HepG2 (cell line): ENCODE results near the gene ATP2A3. TPM values are rescaled to one million over a fixed set of nuclear protein-coding genes. Genes with fewer than 3 reads are reported as not detected.

Source experiments
- ATAC-seq: fragments of 200-7000 bp; cut with Tn5 transposase; 3 replicates; pipeline ENCODE4 v1.9.1; 2020; ENCODE audit warnings: mild to moderate bottlenecking, moderate library complexity
- BruUV-seq: library from RNA; stranded (reverse); fragments of 400-500 nt; replicated peaks from 2 replicates; lab custom pipeline; 2021; lab: Mats Ljungman, UMichigan
- CTCF ChIA-PET: fragments of 300-600 bp; formaldehyde crosslinking; extraction: SDS; loops from one replicate; lab custom pipeline; 2021; ENCODE audit warnings: low total read pairs, inconsistent platforms, low intra/inter-chr PET ratio; lab: Yijun Ruan, JAX
- POLR2A ChIA-PET: fragments of 350-600 bp; sonication (Branson Sonifier 250); formaldehyde crosslinking; loops from one replicate; lab custom pipeline; 2020; ENCODE audit warnings: antibody characterized with exemption, inconsistent platforms; lab: Yijun Ruan, JAX
- DNase-seq: peaks from one replicate; pipeline ENCODE4 v3.0.0-alpha.2; 2015; ENCODE audit warnings: low spot score
- FAIRE-seq: peaks from 3 replicates; lab custom pipeline; 2011; peaks lifted over from hg19 to GRCh38; lab: Jason Lieb, UNC
- H2AFZ ChIP-seq: one replicate; pipeline ENCODE4 v1.6.1; 2011; ENCODE audit warnings: low read length, inconsistent platforms
- H3K27ac ChIP-seq: fragments of 300-600 bp; 3 replicates; pipeline ENCODE4 v1.8.0; 2011; ENCODE audit warnings: mixed run types, mild to moderate bottlenecking, mixed read lengths, low read length, inconsistent platforms; ENCODE audit not compliant: insufficient read depth; ENCODE audit errors: extremely low read length
- H3K27me3 ChIP-seq, 2 experiments: fragments of 200-600 bp in 1 of 2; 2 replicates in 1 of 2; 3 replicates in 1 of 2; pipeline versions ENCODE4 v1.6.0 to v1.8.0; 2011; ENCODE audit warnings: low read length in 2 of 2, mild to moderate bottlenecking in 2 of 2, moderate library complexity in 2 of 2, inconsistent platforms in 1 of 2; ENCODE audit not compliant: insufficient read depth in 2 of 2, control insufficient read depth in 1 of 2
- H3K36me3 ChIP-seq, 2 experiments: fragments of 200-600 bp in 1 of 2; replicated peaks in 1 of 2; 2 replicates in 1 of 2; 3 replicates in 1 of 2; pipeline versions ENCODE4 v1.5.1 to v1.8.0; 2011; ENCODE audit warnings: low read length in 2 of 2, inconsistent platforms in 1 of 2; ENCODE audit not compliant: insufficient read depth in 2 of 2, control insufficient read depth in 1 of 2
- H3K4me1 ChIP-seq: 2 replicates; pipeline ENCODE4 v1.5.1; 2012; ENCODE audit warnings: low read length, inconsistent platforms; ENCODE audit not compliant: insufficient read depth
- H3K4me2 ChIP-seq: 2 replicates; pipeline ENCODE4 v1.6.0; 2011; ENCODE audit warnings: low read depth, low read length, inconsistent platforms
- H3K4me3 ChIP-seq, 3 experiments: fragments of 200-600 bp in 1 of 3; sonication (generic), shearing (Covaris generic) in 1 of 3; replicated peaks in 1 of 3; 2 replicates each; pipeline ENCODE4 v1.5.1; 2011 to 2016; ENCODE audit warnings: low read length in 3 of 3, inconsistent platforms in 2 of 3, low read depth in 2 of 3, mild to moderate bottlenecking in 2 of 3, control low read depth in 1 of 3, mixed read lengths in 1 of 3; ENCODE audit not compliant: insufficient read depth in 1 of 3
- H3K79me2 ChIP-seq: one replicate; pipeline ENCODE4 v1.6.1; 2011; ENCODE audit warnings: low read length, inconsistent platforms; ENCODE audit not compliant: insufficient read depth
- H3K9ac ChIP-seq: 2 replicates; pipeline ENCODE4 v1.6.0; 2011; ENCODE audit warnings: mild to moderate bottlenecking, low read depth, low read length, inconsistent platforms; ENCODE audit not compliant: insufficient read depth
- H3K9me3 ChIP-seq: 2 replicates; pipeline ENCODE4 v1.5.1; 2012; ENCODE audit warnings: mild to moderate bottlenecking, low read length
- H4K20me1 ChIP-seq: 2 replicates; pipeline ENCODE4 v1.6.0; 2011; ENCODE audit warnings: inconsistent platforms, mild to moderate bottlenecking, low read length, moderate library complexity; ENCODE audit not compliant: insufficient read depth
- CAMTA2 ChIP-seq: sonication (generic); formaldehyde crosslinking; IDR thresholded peaks from 2 replicates; pipeline ENCODE4 v1.4.0; 2020; ENCODE audit warnings: mild to moderate bottlenecking, missing genetic modification reagents, borderline replicate concordance
- FIP1L1 ChIP-seq: fragments of 200-400 bp; formaldehyde crosslinking; IDR thresholded peaks from 2 replicates; pipeline ENCODE4 v1.6.1; 2018; ENCODE audit warnings: low read depth, mild to moderate bottlenecking, low read length, moderate library complexity, borderline replicate concordance; ENCODE audit not compliant: insufficient read depth
- MTF1 ChIP-seq: sonication (generic); formaldehyde crosslinking; IDR thresholded peaks from 2 replicates; pipeline ENCODE4 v1.5.0; 2020; ENCODE audit warnings: missing genetic modification reagents
- SETDB1 ChIP-seq: sonication (generic); formaldehyde crosslinking; IDR thresholded peaks from 2 replicates; pipeline ENCODE4 v1.5.1; 2020; ENCODE audit warnings: missing genetic modification reagents, mild to moderate bottlenecking, borderline replicate concordance
- SRSF1 ChIP-seq: fragments of 200-400 bp; formaldehyde crosslinking; optimal IDR thresholded peaks from 2 replicates; pipeline ENCODE3; 2017; ENCODE audit warnings: mild to moderate bottlenecking, low read depth, low read length, moderate library complexity
- ZNF138 ChIP-seq: sonication (generic); formaldehyde crosslinking; IDR thresholded peaks from 2 replicates; pipeline ENCODE4 v1.5.0; 2020; ENCODE audit warnings: mild to moderate bottlenecking, low read depth, missing genetic modification reagents
- ZSCAN9 ChIP-seq: IDR thresholded peaks from 2 replicates; pipeline ENCODE4 v1.6.1; 2016; ENCODE audit warnings: borderline replicate concordance
- WGBS: methylation state at CpG from one replicate; pipeline ENCODE4 v1.1.6; 2017; ENCODE audit warnings: low lambda C conversion rate; 5-methylcytosine and 5-hydroxymethylcytosine counted together
- in situ Hi-C: cut with HindIII; loops from 2 replicates; pipeline ENCODE4 v1.10.0; 2017; ENCODE audit warnings: low pct_unique_long_range_greater_than_20kb; ENCODE audit not compliant: extremely low pct_ligation_motif_present
- intact Hi-C: fragments of 100-400 bp; cut with micrococcal nuclease; formaldehyde crosslinking; loops from one replicate; pipeline ENCODE4 v1.10.0; 2022; ENCODE audit not compliant: unreplicated experiment
- polyA plus RNA-seq, 8 experiments: library from polyadenylated mRNA; depleted of rRNA in 3 of 8; stranded (reverse) in 7 of 8; unstranded in 1 of 8; fragments of >200 nt; fragmentation: Illumina TruSeq in 4 of 8; extraction: Trizol in 4 of 8; gene quantifications; 2 replicates each; pipeline versions ENCODE4 v1.2.1 to v1.2.3, GENCODE V29; 2011 to 2016; ENCODE audit warnings: low read depth in 4 of 8, missing spikeins in 1 of 8, mixed read lengths in 1 of 8; ENCODE audit not compliant: insufficient read depth in 1 of 8
- total RNA-seq, 5 experiments: library from RNA; depleted of rRNA; stranded (reverse); fragments of >200 nt; fragmentation: Illumina TruSeq; extraction: Trizol; gene quantifications; 2 replicates each; pipeline ENCODE4 v1.2.3, GENCODE V29; 2016; ENCODE audit warnings: low read depth in 1 of 5
- TF ChIP-seq, protein P1 (sequence below), 2 experiments: sonication (generic) in 1 of 2; formaldehyde crosslinking in 1 of 2; IDR thresholded peaks; 2 replicates each; pipeline versions ENCODE4 v1.5.1 to v1.6.1; 2011 to 2020; ENCODE audit warnings: borderline replicate concordance in 1 of 2, low read depth in 1 of 2, low read length in 1 of 2, mild to moderate bottlenecking in 1 of 2, missing genetic modification reagents in 1 of 2, moderate library complexity in 1 of 2

The ATP2A3 gene
- total and polyA plus RNA-seq, 2 of the 13 experiments (the other 11 are each of a cell fraction or from before 2014, with no cell fraction given): 0.07 TPM; not detected in 1

- in situ Hi-C loops: no loop called here
- DNase-seq: no peak
- H3K36me3 ChIP-seq: no peaks in the 10 kb centered on the region
- no peak overlapping the region for H2AFZ ChIP-seq
- no peak overlapping the region for H3K9ac ChIP-seq
- H4K20me1 ChIP-seq: no peaks in the 10 kb centered on the region
- H3K4me3 ChIP-seq: no peak overlapping the region
- TF ChIP-seq FIP1L1 (no peak), SRSF1 (no peak), SETDB1 (no peak), CAMTA2 (no peak), ZNF138 (no peak), ZSCAN9 (CRISPR knock-in tag) (no peak), MTF1 (no peak)
- TF ChIP-seq, protein P1, sequence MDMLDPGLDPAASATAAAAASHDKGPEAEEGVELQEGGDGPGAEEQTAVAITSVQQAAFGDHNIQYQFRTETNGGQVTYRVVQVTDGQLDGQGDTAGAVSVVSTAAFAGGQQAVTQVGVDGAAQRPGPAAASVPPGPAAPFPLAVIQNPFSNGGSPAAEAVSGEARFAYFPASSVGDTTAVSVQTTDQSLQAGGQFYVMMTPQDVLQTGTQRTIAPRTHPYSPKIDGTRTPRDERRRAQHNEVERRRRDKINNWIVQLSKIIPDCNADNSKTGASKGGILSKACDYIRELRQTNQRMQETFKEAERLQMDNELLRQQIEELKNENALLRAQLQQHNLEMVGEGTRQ (IDR thresholded peaks at IDR 0.05; ENCODE audit: low read depth, low read length): no peak
- TF ChIP-seq, protein P1 (CRISPR knock-in tag; IDR thresholded peaks at IDR 0.05; ENCODE audit: borderline replicate concordance): no peak
- TF ChIP-seq, all 625 proteins: peak for 0
- ChIA-PET CTCF (no interaction called here), POLR2A (no interaction called here)
- H3K27ac ChIP-seq: no peak overlapping the region
- ATAC-seq (no peak), FAIRE-seq (no peak)
- no peaks in the 10 kb centered on the region for H3K9me3 ChIP-seq
- intact Hi-C loops: no loop called here
- H3K27me3 ChIP-seq: peaks cover 2 to 27% of the 10 kb centered on the region in 2 experiments; a peak in 3 of 5 replicates
- H3K79me2 ChIP-seq: no peaks in the 10 kb centered on the region
- no peaks in the 10 kb centered on the region for H3K4me1 ChIP-seq
- WGBS: 63% methylated on average over 14 of the region's 14 CpGs
- BruUV-seq: no TSS peak
- no peak overlapping the region for H3K4me2 ChIP-seq
Measured at GRCh38 chr17:3952186-3952585, 12.1 kb downstream of the ATP2A3 start.
